GM21528 (cell line): ENCODE measurements around the gene RCCD1.
"Not testable (repeated sequence)": the region's sequence is repeated elsewhere in the genome, so short reads cannot be mapped to it uniquely, and the experiment has no call there.

Experiments used
- ATAC-seq: cut with Tn5 transposase; IDR thresholded peaks from one replicate; pipeline ENCODE4 v1.9.1; 2021; ENCODE audit warnings: mild to moderate bottlenecking, moderate library complexity; ENCODE audit not compliant: unreplicated experiment, low FRiP score

Gene RCCD1, protein sequence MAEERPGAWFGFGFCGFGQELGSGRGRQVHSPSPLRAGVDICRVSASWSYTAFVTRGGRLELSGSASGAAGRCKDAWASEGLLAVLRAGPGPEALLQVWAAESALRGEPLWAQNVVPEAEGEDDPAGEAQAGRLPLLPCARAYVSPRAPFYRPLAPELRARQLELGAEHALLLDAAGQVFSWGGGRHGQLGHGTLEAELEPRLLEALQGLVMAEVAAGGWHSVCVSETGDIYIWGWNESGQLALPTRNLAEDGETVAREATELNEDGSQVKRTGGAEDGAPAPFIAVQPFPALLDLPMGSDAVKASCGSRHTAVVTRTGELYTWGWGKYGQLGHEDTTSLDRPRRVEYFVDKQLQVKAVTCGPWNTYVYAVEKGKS

DNA sequence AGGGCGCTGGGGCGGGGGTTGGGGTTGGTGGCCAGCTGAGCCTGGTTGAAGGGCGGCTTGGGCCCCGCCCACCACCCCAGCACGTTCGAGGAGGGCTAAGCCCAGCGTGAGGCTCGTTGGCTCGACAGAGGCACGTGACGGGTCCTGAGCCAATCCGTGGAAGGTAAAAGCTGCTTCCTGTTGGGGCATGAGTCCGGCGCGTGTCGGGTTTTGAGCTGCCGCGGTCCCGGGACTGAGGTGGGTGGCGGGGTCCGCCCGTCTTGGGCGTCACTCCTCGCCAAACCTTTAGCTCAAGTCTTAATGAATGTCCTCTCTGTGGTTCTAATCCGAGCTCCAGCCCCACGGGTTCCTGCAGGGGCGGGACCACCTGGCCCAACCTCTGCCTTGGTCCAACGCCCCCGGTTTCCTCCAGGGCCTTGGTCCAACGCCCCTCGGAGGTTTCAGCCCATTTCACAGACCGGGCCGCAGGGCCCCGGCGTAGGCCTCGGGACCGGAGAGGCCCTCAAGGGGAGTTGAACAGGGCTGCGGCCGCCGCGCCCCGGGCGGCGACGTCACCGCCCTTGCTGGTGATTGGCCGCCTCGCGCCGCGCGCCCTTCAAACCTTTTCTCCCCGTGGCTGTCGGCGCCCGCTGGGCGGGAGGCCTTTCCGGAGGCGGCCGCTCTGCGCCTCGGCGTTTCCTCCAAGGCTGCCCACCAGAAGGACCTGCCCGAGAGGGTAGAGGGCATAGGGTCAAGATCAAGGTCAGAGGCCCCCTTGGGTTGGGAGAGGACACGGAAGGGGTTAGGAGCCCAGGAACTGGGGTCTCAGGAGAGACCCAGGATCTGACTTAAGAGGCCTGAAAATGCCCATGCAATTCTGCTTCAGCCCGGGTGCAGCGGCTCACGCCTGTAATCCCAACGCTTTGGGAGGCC lies at the start of gene RCCD1:
TSS of gene RCCD1 (plus strand) at position 173 of the 912 bp plus-strand sequence. CDS start 1,851 bp downstream, outside the sequence.
- peak; percentile 94 for ATAC-seq

DNA sequence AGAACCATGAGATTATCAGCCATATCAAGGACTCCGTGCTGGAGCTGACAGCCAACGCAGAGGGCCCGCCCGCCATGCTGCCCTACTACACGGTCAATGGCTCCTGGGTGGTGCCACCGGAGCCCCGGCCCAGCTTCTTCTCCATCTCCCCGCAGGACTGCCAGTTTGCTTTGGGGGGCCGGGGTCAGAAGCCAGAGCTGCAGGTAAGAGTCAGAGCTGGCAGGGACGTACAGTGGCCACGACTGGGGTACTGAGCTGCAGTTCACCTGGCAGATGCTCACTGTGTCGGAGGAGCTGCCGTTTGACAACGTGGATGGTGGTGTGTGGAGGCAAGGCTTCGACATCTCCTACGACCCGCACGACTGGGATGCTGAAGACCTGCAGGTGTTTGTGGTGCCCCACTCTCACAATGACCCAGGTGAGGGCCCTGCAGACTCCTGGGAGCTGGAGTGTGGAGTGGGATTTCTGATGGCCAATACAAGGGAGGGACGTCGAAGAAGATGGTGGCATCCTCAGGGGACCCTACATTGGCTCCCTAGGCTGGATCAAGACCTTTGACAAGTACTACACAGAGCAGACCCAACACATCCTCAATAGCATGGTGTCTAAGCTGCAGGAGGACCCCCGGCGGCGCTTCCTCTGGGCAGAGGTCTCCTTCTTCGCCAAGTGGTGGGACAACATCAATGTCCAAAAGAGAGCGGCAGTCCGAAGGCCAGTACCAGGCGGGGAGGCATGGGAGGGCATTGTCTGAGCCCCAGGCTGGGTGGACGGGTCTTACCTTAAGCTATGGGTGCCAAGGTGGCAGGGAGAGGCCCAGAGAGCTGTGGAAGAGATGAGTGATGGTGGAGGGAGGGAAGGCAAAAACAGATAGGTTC lies 49.1 kb upstream of the RCCD1 start:
- ATAC-seq = no peak

DNA sequence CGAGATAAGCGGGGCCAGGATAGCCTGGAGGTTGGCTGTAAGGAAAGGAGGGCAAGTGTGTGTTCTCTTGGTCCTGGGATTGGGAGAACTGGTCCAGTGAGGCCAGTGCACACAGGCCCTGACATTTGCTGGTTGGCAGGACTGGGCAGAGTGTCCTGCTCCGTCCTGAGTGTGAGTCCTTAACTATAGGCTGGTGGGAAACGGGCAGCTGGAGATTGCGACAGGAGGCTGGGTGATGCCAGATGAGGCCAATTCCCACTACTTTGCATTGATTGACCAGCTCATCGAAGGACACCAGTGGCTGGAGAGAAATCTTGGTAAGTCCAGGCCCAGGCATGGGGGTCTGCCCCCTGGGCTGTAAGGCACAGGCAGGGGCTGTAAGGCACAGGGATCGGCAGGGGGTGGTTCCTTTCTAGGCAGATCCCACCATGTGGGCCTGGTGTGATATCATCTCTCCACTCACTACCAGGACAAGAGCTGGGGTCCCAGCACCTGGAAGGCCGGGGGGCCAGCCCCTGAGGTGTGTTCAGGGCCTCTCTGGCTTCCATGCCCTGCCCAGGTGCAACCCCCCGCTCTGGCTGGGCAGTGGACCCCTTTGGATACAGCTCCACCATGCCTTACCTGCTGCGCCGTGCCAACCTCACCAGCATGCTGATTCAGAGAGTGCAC lies 48.4 kb upstream of the RCCD1 start:
- ATAC-seq = no peak

DNA sequence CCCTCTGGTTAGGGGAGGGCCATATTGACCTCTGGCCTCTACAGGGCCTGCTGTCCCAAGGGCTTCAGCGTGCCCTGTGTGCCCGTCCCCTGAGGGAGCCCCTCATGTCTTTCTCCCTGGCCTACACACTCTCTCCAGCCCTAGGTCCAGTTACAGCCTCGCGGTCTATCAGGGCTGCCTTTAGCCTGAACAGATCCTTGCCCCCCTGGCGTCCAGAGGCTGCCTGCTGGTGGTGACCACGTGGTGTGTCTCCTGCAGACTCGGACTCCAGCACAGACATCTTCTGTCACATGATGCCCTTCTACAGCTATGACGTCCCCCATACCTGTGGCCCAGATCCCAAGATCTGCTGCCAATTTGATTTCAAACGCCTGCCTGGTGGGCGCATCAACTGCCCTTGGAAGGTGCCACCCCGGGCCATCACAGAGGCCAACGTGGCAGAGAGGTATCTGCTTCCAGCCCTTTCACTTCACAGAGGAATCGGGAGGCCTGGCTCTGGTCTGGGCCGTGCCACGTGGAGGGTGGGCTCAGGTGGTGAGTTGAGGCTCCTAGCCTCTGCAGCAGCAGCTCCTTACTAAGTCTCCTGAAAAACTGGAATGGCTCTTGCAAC lies 47.5 kb upstream of the RCCD1 start:
- ATAC-seq = no peak

DNA sequence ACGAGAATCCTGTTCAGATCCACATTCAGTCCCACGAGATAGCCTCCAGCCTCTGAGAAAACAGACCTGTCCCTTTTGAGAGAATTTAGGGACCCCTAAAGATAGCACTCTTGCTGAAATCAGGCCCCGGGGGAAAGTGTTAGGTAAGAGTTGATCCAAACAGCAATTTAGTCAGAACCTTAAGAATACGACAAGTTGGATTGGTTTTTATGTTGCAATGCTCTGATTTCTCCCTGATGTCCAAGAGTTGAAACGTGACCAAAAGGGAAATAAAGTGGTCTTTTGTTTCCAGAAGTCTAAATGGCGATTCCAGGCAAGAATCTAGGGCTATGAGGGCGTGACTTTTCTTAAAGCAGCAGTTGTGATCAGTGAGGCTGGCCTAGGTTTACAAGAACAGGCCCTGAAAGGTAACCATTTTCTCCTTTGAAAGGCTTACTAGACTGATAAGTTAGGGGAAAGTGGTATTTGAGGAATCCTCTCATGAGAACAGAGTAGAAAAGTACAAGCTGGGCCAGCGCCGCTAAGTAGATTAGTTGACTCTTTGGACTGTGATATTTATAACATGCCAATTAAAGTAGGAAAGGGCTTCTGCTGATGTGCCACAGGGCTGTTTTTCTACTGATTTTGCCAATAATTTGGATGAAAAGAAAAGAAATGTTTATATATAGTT lies 46.7 kb upstream of the RCCD1 start:
- no peak for ATAC-seq

DNA sequence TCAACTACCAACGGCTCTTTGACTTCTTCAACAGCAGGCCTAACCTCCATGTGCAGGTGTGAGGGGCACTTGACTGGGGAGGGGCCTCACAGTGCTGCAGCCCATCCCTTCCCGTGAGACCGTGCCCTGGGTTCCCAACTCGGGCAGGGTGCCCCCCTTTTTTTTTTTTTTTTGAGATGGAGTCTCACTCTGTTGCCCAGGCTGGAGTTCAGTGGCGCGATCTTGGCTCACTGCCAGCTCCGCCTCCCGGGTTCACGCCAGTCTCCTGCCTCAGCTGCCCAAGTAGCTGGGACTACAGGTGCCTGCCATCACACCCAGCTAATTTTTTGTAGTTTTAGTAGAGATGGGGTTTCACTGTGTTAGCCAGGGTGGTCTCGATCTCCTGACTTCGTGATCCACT lies 45.2 kb upstream of the RCCD1 start:
- not testable (repeated sequence) for ATAC-seq

DNA sequence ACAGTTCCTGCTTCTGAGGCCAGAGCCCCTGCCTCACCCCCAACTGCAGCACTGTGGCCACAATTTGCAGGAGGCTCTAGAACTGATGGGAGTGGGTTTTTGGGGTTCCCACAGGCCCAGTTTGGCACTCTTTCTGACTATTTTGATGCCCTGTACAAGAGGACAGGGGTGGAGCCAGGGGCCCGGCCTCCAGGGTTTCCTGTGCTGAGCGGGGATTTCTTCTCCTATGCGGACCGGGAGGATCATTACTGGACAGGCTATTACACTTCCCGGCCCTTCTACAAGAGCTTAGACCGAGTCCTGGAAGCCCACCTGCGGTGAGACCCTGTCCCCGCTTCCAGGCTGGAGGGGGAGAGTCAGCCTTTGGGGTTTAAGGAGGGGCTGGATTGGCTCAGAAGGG lies 44.7 kb upstream of the RCCD1 start:
- ATAC-seq = no peak

DNA sequence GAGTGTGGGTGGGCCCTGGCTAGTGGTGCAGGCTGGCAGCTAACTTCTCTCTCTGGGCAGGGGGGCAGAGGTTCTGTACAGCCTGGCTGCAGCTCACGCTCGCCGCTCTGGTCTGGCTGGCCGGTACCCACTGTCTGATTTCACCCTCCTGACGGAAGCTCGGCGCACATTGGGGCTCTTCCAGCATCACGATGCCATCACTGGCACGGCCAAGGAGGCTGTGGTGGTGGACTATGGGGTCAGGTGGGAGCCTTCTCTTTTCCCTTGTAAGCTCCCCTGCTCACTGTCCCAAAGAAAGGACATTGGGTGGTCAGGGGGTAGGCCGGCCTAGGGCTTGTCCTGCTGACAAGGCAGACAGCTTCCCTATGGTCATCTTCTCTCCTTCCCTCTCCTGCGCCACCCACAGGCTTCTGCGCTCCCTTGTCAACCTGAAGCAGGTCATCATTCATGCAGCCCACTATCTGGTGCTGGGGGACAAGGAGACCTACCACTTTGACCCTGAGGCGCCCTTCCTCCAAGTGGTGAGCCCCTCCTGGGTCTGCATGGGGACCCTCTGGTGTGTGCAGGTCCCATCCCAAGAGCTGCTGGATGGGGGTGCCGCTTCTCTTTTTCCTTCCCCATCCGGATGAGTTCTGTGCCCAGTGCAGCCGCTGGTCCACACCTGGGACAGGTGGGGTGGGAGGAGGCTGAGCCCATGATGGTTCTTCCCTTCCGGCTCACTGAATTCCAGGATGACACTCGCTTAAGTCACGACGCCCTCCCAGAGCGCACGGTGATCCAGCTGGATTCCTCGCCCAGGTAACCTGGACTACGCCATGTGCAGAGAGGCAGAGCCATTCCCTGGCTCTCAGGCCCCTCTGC lies 44.0 kb upstream of the RCCD1 start:
- no peak for ATAC-seq

DNA sequence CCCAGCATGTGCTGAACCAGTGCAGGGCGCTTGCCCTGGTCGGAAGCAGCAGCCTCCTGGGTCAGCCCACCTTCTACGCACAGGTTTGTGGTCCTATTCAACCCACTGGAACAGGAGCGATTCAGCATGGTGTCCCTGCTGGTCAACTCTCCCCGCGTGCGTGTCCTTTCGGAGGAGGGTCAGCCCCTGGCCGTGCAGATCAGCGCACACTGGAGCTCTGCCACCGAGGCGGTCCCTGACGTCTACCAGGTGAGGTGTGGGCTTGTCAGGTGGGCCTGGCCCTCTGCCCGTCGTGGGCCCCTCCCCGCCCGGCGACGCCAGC lies 43.4 kb upstream of the RCCD1 start:
- no peak for ATAC-seq

DNA sequence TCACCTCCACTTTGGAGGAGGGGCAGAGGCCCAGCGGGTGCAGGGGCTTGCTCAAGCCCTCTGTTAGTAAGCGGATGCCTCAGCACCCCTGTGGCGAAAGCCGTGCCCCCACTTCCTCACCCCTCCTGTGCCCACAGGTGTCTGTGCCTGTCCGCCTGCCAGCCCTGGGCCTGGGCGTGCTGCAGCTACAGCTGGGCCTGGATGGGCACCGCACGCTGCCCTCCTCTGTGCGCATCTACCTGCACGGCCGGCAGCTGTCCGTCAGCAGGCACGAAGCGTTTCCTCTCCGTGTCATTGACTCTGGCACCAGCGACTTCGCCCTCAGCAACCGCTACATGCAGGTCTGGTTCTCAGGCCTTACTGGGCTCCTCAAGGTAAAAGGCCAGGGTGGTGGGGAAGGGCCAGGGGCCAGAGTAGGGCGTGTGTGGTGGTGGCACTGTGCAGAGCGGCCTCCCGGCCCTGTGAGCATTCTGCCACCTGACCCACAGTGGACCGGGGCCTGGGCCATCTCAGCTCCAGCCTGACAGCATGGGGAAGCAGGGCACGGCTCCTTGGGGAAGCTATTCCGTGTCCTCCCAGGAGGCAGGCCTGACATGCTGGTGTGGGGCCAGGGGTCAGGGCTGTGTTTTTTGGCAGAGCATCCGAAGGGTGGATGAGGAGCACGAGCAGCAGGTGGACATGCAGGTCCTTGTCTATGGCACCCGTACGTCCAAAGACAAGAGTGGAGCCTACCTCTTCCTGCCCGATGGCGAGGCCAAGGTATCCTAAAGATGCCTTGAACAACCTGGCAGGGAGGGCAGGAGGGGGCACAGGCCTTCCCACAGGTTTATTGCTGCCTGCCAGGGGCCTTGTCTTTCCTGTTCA lies 42.5 kb upstream of the RCCD1 start:
- ATAC-seq = no peak

DNA sequence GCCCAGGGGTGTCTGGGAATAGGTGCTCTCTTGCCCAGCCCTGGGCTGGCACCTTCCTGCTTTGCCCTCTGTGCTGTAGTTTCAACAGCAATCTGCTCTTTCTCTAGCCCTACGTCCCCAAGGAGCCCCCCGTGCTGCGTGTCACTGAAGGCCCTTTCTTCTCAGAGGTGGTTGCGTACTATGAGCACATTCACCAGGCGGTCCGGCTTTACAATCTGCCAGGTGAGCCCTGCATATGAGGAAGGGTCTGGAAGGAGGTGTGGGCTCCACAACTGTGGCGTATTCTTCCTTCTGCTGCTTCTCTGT lies 42.0 kb upstream of the RCCD1 start:
- ATAC-seq = no peak

DNA sequence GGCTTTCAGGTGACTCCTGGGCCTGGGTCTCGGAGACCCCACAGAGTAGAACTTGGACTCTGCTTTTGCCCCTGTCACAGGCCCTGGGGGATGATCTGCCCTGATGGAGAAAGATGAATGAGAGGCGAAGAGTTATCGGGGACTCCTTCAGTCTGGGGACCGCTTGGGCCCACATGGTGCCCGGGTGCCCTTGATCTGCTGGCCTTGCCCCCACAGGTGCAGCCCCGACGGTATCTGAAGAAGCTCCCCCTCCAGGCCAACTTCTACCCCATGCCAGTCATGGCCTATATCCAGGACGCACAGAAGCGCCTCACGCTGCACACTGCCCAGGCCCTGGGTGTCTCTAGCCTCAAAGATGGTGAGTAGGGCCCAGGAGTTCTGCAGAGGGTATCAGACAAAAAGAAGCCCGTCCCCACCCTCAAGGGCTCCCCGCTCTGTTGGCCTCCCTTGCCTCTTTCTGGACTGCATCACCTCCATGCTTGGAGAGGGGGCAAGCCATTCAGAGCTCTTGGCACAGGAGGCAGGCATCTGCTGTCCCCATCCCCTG lies 41.2 kb upstream of the RCCD1 start:
- ATAC-seq = no peak

DNA sequence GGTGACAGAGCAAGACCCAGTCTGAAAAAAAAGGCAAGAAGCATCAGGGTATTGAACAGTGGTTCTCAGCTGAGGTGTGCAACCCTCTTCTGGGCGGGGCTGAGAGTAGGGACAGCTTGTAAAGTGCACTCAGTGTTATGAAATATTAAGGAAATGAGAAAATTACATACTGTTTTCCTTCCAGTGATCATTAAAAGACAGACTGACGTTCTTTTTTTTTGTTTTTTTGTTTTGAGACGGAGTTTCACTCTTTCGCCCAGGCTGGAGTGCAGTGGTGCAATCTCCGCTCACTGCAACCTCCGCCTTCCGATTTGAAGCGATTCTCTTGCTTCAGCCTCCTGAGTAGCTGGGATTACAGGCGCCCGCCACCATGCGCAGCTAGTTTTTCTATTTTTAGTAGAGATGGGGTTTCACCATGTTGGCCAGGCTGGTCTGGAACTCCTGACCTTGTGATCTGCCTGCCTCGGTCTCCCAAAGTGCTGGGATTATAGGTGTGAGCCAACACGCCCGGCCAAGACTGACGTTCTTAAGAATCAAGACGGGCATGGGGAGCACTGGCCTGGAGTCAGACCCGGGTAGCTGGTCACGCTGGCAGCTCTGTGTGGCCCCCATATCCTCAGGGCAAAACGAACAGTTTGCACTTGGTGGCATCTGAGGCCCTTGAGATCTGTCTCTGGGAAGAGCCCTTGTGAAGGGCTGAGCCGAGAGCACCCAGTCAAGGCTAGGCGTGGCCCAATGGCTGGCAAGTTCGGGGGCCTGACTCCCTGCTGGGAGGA lies 40.2 kb upstream of the RCCD1 start:
- ATAC-seq = no peak

DNA sequence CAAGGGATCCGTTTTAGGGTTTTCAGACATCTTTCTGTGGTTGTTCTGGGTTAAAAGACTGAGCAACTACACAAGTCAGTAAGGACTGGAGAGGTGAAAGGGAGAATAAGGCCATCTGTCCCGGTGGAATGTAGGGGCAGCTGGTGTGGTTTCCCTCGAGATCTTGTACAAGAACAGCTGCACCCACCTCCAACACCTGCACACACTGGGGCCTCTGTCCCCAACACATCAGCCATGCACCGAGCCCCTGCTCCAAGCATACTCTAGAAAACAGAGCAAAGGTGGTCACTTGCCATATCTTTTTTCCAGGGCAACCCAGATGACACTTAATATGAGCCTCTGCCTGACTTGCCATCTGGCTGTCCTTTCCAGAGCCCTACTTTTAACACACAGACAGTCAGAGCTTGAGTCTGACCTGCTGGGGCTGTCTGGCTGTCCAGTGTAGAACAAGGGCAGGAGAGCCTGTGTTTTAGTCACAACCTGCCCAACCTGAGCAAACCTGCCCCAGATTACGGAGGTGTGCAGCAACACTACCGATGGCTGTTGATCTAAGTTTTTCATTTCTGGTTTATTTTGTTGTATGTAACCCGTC lies 39.4 kb upstream of the RCCD1 start:
- ATAC-seq = no peak

DNA sequence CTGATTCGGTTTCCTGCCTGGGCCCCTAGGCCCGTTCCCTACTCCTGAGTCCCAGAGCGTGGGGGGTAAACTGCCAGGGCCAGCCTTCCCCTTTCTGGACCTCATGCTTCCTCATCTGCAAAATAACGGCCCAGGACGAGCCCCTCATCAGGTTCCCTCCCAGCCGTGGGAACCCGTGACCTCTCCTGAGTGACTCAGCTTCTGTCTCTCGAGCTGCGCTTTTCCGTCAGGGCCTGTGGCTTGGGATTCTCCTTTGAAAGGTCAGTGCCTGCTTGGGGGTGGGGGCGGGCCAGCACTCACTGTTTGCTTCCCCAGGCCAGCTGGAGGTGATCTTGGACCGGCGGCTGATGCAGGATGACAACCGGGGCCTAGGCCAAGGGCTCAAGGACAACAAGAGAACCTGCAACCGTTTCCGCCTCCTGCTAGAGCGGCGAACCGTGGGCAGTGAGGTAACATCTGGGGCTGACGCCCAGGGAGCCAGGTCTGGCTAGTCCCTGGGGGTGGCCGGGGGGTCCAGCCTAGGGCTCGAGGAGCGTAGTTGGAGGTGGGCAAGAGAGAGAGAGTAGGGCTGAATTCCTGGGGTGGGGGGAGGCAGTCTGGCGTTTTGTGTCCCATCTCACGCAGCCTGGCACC lies 38.8 kb upstream of the RCCD1 start:
- no peak for ATAC-seq

DNA sequence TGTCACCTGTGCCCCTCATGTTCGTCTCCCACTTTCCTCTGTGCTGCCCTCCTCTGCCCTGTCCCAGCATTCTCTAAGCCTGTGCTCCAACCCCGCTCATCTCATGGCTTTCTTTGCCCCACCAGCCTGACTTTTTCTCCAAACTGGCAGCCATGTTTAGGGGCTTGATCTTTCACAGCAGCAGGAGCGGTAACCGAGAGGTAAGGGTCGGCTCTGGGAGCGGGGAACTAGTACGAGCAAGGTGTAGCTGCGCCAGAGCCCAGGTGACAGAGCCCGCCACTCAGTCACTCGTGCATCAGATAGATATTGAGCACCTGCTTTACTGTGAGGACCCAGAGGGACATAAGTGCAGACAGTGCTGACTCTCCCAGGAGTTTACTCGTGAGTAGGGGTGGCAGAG lies 38.2 kb upstream of the RCCD1 start:
- no peak for ATAC-seq
